Calu3 (cell line): ENCODE results near the gene USP40. TPM values are rescaled to one million over a fixed set of nuclear protein-coding genes. Genes with fewer than 3 reads are reported as not detected.

Source experiments
- BruUV-seq: library from RNA; stranded (reverse); fragments of 400-500 nt; replicated peaks from 2 replicates; lab custom pipeline; 2021; lab: Mats Ljungman, UMichigan
- CTCF ChIA-PET: fragments of 300-600 bp; sonication (Branson Sonifier 250); formaldehyde crosslinking; loops from one replicate; lab custom pipeline; 2022; ENCODE audit warnings: antibody characterized with exemption; lab: Charles Lee
- DNase-seq: peaks from one replicate; pipeline ENCODE4 v3.0.0; 2022
- H3K27ac Mint-ChIP-seq: one replicate; pipeline ENCODE4 v1.8.0; 2022; ENCODE audit warnings: mixed read lengths; ENCODE audit not compliant: unreplicated experiment
- H3K27me3 Mint-ChIP-seq: one replicate; pipeline ENCODE4 v1.8.0; 2022; ENCODE audit warnings: mixed read lengths; ENCODE audit not compliant: unreplicated experiment
- H3K36me3 Mint-ChIP-seq: one replicate; pipeline ENCODE4 v1.8.0; 2022; ENCODE audit warnings: mild to moderate bottlenecking, moderate library complexity, mixed read lengths; ENCODE audit not compliant: insufficient read depth, unreplicated experiment
- H3K4me1 Mint-ChIP-seq: one replicate; pipeline ENCODE4 v1.8.0; 2022; ENCODE audit warnings: mild to moderate bottlenecking, low read depth, mixed read lengths; ENCODE audit not compliant: unreplicated experiment
- H3K4me3 Mint-ChIP-seq: one replicate; pipeline ENCODE4 v1.8.0; 2022; ENCODE audit warnings: mild to moderate bottlenecking, low read depth, moderate library complexity, mixed read lengths; ENCODE audit not compliant: unreplicated experiment
- H3K9me3 Mint-ChIP-seq: one replicate; pipeline ENCODE4 v1.8.0; 2022; ENCODE audit warnings: low read depth, mixed read lengths; ENCODE audit not compliant: unreplicated experiment
- CTCF ChIP-seq: fragments of 200-600 bp; IDR thresholded peaks from one replicate; pipeline ENCODE4 v1.8.0; 2022; ENCODE audit warnings: antibody characterized with exemption; ENCODE audit not compliant: unreplicated experiment
- intact Hi-C: fragments of 100-400 bp; cut with micrococcal nuclease; formaldehyde crosslinking; loops from one replicate; pipeline ENCODE4 v1.10.0; 2022; ENCODE audit not compliant: unreplicated experiment
- total RNA-seq: library from RNA; stranded (reverse); gene quantifications from 2 replicates; pipeline ENCODE4 v1.2.3, GENCODE V29; 2022

Gene USP40
- total RNA-seq, 1 experiment from 2014 or later, result 44.2 TPM

- Mint-ChIP-seq H3K27ac (no peak overlapping the region), H3K27me3 (no peaks in the 10 kb centered on the region), H3K4me1 (peaks cover 9% of the 10 kb centered on the region), H3K36me3 (no peaks in the 10 kb centered on the region), H3K9me3 (peaks cover 4% of the 10 kb centered on the region), H3K4me3 (no peak overlapping the region)
- no TSS peak for BruUV-seq
- intact Hi-C loops, result no loop called here
- CTCF ChIA-PET, result interaction anchor here (0.6 kb wide), 2 partner anchors 18 to 974 kb away, joined by 3 to 4 read pairs; no protein-coding TSS in a partner anchor
- no peak for TF ChIP-seq CTCF
- DNase-seq, result no peak
Measured at GRCh38 chr2:233604826-233605225, 38.2 kb upstream of the USP40 start.

- Mint-ChIP-seq H3K27me3 (no peaks in the 10 kb centered on the region), H3K4me1 (peaks cover 13% of the 10 kb centered on the region), H3K27ac (no peak overlapping the region), H3K36me3 (no peaks in the 10 kb centered on the region), H3K9me3 (peaks cover 4% of the 10 kb centered on the region), H3K4me3 (no peak overlapping the region)
- TF ChIP-seq CTCF, result no peak
- no peak for DNase-seq
- no TSS peak for BruUV-seq
- intact Hi-C loops, result no loop called here
- CTCF ChIA-PET, result no interaction called here
Measured at GRCh38 chr2:233603520-233603919, 36.9 kb upstream of the USP40 start.

- Mint-ChIP-seq H3K4me3 (no peak overlapping the region), H3K27me3 (no peaks in the 10 kb centered on the region), H3K36me3 (no peaks in the 10 kb centered on the region), H3K4me1 (peaks cover 18% of the 10 kb centered on the region), H3K27ac (no peak overlapping the region), H3K9me3 (peaks cover 4% of the 10 kb centered on the region)
- DNase-seq, result no peak
- CTCF ChIA-PET, result no interaction called here
- no TSS peak for BruUV-seq
- TF ChIP-seq CTCF, result no peak
- intact Hi-C loops, result no loop called here
Measured at GRCh38 chr2:233602076-233602475, 35.5 kb upstream of the USP40 start.

GRCh38 chr2:233600386-233600785, 33.8 kb upstream of the USP40 start:
- TF ChIP-seq CTCF, result no peak
- Mint-ChIP-seq H3K27ac (no peak overlapping the region), H3K27me3 (no peaks in the 10 kb centered on the region), H3K36me3 (no peaks in the 10 kb centered on the region), H3K4me1 (peaks cover 18% of the 10 kb centered on the region), H3K9me3 (no peaks in the 10 kb centered on the region), H3K4me3 (no peak overlapping the region)
- CTCF ChIA-PET, result no interaction called here
- BruUV-seq, result no TSS peak
- intact Hi-C loops, result no loop called here
- no peak for DNase-seq
